GM10266 (cell line): Measurements from ENCODE around the gene CENPB.
A peak's percentile ranks its signal among the peaks of the same experiment; 100 is the strongest.

ENCODE experiments used
- DNase-seq: peaks from one replicate; pipeline ENCODE4 v3.0.0; 2012; ENCODE audit errors: extremely low spot score
- TF ChIP-seq, protein P1 (sequence below): IDR thresholded peaks from 2 replicates; pipeline ENCODE4 v1.5.1; 2012; ENCODE audit warnings: mild to moderate bottlenecking, low read depth; ENCODE audit not compliant: control insufficient read depth, insufficient read depth; ENCODE audit errors: missing control alignments

The CENPB gene

DNA sequence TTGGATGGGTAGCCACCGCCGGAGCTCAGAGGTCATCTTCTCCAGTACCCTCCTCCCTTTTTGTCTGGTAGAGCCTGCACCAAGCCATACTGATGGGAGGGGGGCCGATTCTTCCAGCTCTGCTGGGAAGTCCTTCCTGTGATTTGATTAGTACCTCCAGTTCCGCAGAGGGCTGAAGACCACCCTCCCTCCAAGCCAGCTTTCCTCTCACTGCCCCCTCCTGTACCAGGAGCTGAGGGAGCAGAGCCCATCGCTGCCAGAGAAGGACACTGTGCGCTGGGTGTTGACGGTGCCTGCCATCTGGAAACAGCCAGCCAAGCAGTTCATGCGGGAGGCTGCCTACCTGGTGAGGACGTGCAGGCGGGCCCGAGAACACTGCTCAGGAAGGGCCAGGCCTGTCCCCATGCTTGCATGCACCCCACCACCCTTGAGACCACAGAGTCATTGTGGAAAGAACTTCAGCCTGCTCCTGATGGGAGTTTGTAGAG lies 40.8 kb downstream of the CENPB start:
- no peak for DNase-seq
- TF ChIP-seq, protein P1, sequence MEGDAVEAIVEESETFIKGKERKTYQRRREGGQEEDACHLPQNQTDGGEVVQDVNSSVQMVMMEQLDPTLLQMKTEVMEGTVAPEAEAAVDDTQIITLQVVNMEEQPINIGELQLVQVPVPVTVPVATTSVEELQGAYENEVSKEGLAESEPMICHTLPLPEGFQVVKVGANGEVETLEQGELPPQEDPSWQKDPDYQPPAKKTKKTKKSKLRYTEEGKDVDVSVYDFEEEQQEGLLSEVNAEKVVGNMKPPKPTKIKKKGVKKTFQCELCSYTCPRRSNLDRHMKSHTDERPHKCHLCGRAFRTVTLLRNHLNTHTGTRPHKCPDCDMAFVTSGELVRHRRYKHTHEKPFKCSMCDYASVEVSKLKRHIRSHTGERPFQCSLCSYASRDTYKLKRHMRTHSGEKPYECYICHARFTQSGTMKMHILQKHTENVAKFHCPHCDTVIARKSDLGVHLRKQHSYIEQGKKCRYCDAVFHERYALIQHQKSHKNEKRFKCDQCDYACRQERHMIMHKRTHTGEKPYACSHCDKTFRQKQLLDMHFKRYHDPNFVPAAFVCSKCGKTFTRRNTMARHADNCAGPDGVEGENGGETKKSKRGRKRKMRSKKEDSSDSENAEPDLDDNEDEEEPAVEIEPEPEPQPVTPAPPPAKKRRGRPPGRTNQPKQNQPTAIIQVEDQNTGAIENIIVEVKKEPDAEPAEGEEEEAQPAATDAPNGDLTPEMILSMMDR = no peak

DNA sequence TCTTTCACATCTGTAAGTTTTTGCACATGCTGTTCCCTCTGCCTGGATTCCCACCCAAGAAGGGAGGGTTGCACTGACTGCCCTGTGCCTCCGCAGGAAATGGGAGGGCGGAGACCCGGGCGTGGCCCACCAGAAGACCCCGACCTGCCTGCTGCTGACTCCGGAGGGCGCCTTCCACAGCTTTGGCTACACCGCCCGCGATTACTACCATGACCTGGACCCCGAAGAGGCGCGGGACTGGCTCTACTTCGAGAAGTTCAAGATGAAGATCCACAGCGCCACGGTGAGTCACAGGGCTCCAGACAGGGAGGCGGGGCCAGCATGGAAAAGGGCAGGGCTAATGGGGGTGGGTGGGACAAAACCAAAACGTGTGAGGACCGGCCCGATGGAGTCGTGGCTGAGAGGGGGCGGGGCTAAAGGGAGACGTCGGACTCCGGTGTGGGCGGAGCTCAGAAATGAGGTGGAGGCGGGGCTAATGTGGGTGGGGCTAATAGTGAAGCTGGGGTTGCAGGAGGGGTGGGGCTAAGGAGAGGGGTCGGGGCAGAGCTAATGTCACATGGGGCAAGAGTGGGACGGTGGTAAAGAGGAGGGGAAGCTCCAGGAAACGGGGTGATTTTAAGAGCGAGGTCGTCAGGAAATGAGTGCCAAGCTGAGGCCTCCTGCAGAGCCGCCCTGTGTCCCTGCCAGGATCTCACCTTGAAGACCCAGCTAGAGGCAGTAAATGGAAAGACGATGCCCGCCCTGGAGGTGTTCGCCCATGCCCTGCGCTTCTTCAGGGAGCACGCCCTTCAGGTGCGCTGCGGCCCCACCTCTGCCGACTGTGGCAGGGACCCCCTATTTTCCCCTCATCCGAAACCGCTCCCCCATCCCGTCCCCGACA lies 41.5 kb downstream of the CENPB start:
- TF ChIP-seq, protein P1 = no peak
- peak; percentile 93 for DNase-seq

DNA sequence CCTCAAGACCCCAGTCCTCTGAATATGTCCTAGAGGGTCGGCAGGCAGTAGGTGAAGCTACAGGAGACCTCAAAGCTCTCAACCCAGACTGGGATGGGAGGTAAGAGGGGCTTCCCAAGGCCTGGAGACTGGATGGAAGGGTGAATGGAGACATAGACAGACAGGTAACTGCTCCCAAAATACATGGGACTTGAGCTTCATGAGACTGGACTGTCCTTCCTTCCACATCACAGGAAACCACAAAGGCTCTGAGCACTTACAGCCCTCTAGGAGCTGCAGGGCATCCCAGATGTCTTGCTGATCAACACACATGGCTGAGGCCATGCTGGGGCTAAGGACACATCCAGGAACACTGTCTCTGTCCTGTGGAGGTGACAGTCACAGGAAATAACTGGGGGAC lies 42.5 kb downstream of the CENPB start:
- TF ChIP-seq, protein P1 = no peak
- DNase-seq = no peak

DNA sequence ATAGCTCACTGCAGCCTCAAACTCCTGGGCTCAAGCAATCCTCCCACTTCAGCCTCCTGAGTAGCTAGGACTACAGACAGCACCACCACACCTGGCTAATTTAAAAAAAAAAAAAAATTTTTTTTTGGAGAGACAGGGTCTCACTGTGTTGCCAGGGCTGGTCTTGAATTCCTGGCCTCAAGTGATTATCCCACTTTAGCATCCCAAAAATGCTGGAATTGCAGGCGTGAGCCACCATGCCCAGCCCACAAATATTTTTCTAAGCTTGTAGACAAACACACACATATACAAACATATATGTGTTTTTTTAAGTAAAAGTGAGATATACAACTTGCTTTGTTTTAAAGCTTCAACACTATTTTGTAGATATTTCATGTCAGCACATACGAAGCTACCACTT lies 43.3 kb downstream of the CENPB start:
- TF ChIP-seq, protein P1 = no peak
- DNase-seq = no peak

DNA sequence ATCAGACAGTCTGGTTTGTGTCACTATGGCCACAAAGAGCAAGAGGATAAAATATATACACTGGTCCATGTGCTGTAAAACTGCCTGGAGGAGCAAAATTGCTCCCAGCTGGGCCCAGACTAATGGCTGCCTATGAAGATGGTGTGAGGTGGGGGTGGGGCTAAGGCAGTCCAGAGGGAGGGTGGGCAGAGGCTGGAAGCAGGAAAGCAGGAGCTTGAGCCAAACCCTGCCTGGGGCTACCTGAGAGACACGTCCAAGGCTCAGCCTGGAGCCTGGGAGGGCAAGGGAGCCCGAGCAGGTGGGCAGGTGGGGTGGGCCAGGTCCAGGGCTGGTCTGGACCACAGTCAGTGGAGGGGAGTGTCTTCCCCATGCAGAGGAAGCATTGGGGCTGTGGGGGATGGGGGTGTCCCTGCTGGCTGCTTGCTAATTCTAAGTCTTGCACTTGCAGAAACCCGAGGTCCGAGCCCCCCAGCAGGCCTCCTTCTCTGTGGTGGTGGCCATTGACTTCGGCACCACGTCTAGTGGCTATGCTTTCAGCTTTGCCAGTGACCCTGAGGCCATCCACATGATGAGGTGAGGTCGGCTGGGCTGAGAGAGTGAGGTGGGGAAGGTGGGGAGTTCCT lies 44.6 kb downstream of the CENPB start:
- DNase-seq = no peak
- TF ChIP-seq, protein P1 = no peak

DNA sequence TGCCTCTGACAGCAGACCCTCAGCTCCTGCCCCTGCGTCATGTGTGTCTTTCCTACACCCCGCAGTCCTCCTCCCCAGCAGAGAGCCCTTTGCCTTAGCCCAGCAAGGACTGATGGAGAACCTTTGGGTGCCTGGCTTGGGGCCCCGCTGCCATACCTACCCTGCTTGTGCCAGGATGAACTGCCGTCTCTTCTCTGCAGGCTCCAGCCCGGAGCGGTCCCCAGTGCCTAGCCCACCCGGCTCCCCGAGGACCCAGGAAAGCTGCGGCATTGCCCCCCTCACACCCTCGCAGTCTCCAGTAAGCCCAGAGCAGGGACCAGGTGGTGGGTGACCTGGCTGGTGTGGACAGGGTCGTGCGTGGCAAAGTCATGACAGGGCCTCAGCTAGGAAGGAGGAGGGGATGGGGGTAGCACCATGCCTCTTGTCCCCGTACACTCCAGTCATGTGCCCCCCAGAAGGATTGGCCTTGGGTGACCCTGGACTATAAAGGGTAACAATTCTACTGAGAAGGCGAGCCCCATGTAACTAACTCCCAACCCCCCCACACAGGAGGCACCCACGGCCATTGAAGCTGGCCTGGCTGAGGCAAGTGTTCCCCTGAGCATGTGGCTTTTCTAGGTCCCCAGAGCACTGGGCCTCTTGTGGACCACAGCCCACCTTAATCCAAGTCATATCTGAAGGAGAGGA lies 45.8 kb downstream of the CENPB start:
- TF ChIP-seq, protein P1 = no peak
- no peak for DNase-seq

DNA sequence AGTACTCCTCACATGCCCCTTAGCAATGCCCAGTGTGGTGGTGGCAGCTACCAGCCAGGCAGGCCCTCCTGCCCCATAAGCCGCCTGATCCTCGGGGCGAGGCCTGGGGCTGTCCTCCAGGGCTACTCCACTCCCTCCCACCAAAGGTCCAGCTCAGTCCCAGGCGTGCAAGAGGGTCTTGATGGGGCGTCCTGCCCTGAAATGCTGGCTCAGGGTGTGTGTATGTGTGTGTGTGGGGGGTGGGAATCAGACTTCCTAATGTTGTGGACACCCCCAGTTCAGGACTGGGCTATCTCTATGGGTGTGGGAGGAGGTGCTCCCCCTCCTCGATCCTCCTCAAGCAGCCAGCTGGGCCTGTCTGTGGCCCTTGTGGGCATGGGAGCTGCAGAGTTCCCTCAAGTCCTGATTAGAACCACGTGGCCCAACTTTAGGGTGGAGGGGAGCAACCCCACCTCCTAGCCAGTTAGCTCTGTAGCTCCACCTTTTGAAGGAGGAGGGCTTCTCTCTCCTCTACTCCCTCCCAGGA lies 46.6 kb downstream of the CENPB start:
- TF ChIP-seq, protein P1 = no peak
- no peak for DNase-seq
